ELF-1 (cell line): Measurements from ENCODE around the gene TXNDC15.
"Not testable (repeated sequence)": the region's sequence is repeated elsewhere in the genome, so short reads cannot be mapped to it uniquely, and the experiment has no call there.

Source experiments
- DNase-seq: peaks from one replicate; pipeline ENCODE4 v3.0.0-alpha.2; 2016; ENCODE audit warnings: low read depth, low spot score

TXNDC15 gene

GRCh38 chr5:134873987-134874830 is at the start of gene TXNDC15:
Gene TXNDC15, plus strand, starts transcription at chr5:134874371. Its CDS starts 57 bp downstream, at chr5:134874428.
- peak; percentile 93 for DNase-seq

- no peak for DNase-seq
These were observed 49.5 kb upstream of the TXNDC15 start for GRCh38 chr5:134824681-134825080.

GRCh38 chr5:134825212-134825611 is 49.0 kb upstream of the TXNDC15 start:
- DNase-seq, result no peak

- DNase-seq, result no peak
These were observed 40.7 kb upstream of the TXNDC15 start for GRCh38 chr5:134833340-134834032.

- DNase-seq, result no peak
These were observed 38.5 kb upstream of the TXNDC15 start for GRCh38 chr5:134835623-134836022.

GRCh38 chr5:134837530-134838181 is 36.5 kb upstream of the TXNDC15 start:
- DNase-seq, result no peak

GRCh38 chr5:134838361-134838760 is 35.8 kb upstream of the TXNDC15 start:
- not testable (repeated sequence) for DNase-seq

GRCh38 chr5:134840811-134841210 is 33.4 kb upstream of the TXNDC15 start:
- DNase-seq, result peak; percentile 54

GRCh38 chr5:134844252-134844651 is 29.9 kb upstream of the TXNDC15 start:
- no peak for DNase-seq

GRCh38 chr5:134845335-134845851 is 28.8 kb upstream of the TXNDC15 start:
- no peak for DNase-seq

- peak; percentile 92 for DNase-seq
These were observed 28.1 kb upstream of the TXNDC15 start, which contains the start of gene C5orf24 for GRCh38 chr5:134845852-134846640. Gene C5orf24, plus strand, starts transcription at chr5:134845968. Its CDS starts 8,933 bp downstream, at chr5:134854901.

- DNase-seq, result no peak
These were observed 27.6 kb upstream of the TXNDC15 start for GRCh38 chr5:134846641-134846960.

- not testable (repeated sequence) for DNase-seq
These were observed 24.7 kb upstream of the TXNDC15 start for GRCh38 chr5:134849434-134849933.

- no peak for DNase-seq
These were observed 22.8 kb upstream of the TXNDC15 start for GRCh38 chr5:134851307-134851923.

- DNase-seq, result not testable (repeated sequence)
These were observed 17.7 kb upstream of the TXNDC15 start for GRCh38 chr5:134856465-134856864.

GRCh38 chr5:134857401-134857800 is 16.8 kb upstream of the TXNDC15 start:
- no peak for DNase-seq

GRCh38 chr5:134864707-134865106 is 9.5 kb upstream of the TXNDC15 start:
- no peak for DNase-seq

- no peak for DNase-seq
These were observed 677 bp upstream of the TXNDC15 start for GRCh38 chr5:134873494-134873893.

- DNase-seq, result peak; percentile 47
These were observed 872 bp downstream of the TXNDC15 start for GRCh38 chr5:134874831-134875655.

GRCh38 chr5:134877159-134877558 is 3.0 kb downstream of the TXNDC15 start:
- DNase-seq, result no peak
